ENCODE data around the gene ILK. TPM values are rescaled to one million over a fixed set of nuclear protein-coding genes. Genes with fewer than 3 reads are reported as not detected.
A peak's percentile ranks its signal among the peaks of the same experiment; 100 is the strongest.

ILK gene
- total and polyA plus RNA-seq, 2 of the 13 experiments (the other 11 are each of a cell fraction or from before 2014, with no cell fraction given) = 70.3 to 108 TPM

GRCh38 chr11:6604081-6604626 is 580 bp downstream of the ILK start (continued):
- TF ChIP-seq, protein P1, sequence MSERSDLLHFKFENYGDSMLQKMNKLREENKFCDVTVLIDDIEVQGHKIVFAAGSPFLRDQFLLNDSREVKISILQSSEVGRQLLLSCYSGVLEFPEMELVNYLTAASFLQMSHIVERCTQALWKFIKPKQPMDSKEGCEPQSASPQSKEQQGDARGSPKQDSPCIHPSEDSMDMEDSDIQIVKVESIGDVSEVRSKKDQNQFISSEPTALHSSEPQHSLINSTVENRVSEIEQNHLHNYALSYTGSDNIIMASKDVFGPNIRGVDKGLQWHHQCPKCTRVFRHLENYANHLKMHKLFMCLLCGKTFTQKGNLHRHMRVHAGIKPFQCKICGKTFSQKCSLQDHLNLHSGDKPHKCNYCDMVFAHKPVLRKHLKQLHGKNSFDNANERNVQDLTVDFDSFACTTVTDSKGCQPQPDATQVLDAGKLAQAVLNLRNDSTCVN (CRISPR knock-in tag; IDR thresholded peaks at IDR 0.05; ENCODE audit: borderline replicate concordance) = 0 out of 2 replicates have a peak, but pooled peaks have one; percentile 17
- TF ChIP-seq ZNF878 (CRISPR knock-in tag; IDR thresholded peaks at IDR 0.05) (no peak), KAT2B (IDR thresholded peaks at IDR 0.05; ENCODE audit: borderline replicate concordance, low read depth, low read length) (no peak), ZSCAN31 (CRISPR knock-in tag; IDR thresholded peaks at IDR 0.05; ENCODE audit: low read depth) (no peak), ZBTB10 (CRISPR knock-in tag; IDR thresholded peaks at IDR 0.05; ENCODE audit: borderline replicate concordance) (no peak), ZNF639 (CRISPR knock-in tag; conservative IDR thresholded peaks at IDR 0.05) (no peak), ZNF629 (CRISPR knock-in tag; conservative IDR thresholded peaks at IDR 0.05) (no peak), SOX6 (IDR thresholded peaks at IDR 0.05) (no peak), SOX6 (CRISPR knock-in tag; IDR thresholded peaks at IDR 0.05) (no peak), NFAT5 (CRISPR knock-in tag; IDR thresholded peaks at IDR 0.05) (no peak), HOXA5 (CRISPR knock-in tag; IDR thresholded peaks at IDR 0.05) (no peak), ZNF292 (CRISPR knock-in tag; IDR thresholded peaks at IDR 0.05; ENCODE audit: borderline replicate concordance, low read depth) (no peak), ZMYM2 (CRISPR knock-in tag; IDR thresholded peaks at IDR 0.05) (no peak), PHF21A (CRISPR knock-in tag; IDR thresholded peaks at IDR 0.05) (no peak), ZNF879 (CRISPR knock-in tag; IDR thresholded peaks at IDR 0.05) (no peak)
- TF ChIP-seq, protein P2, sequence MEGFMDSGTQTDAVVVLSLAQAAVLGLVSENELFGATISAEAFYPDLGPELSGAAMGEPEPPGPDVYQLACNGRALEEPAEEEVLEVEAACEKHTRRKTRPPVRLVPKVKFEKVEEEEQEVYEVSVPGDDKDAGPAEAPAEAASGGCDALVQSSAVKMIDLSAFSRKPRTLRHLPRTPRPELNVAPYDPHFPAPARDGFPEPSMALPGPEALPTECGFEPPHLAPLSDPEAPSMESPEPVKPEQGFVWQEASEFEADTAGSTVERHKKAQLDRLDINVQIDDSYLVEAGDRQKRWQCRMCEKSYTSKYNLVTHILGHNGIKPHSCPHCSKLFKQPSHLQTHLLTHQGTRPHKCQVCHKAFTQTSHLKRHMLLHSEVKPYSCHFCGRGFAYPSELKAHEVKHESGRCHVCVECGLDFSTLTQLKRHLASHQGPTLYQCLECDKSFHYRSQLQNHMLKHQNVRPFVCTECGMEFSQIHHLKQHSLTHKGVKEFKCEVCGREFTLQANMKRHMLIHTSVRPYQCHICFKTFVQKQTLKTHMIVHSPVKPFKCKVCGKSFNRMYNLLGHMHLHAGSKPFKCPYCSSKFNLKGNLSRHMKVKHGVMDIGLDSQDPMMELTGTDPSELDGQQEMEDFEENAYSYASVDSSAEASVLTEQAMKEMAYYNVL (CRISPR knock-in tag; IDR thresholded peaks at IDR 0.05; ENCODE audit: borderline replicate concordance) = no peak
